ENCODE data around the gene MMP12.
"Not testable (repeated sequence)": the region's sequence is repeated elsewhere in the genome, so short reads cannot be mapped to it uniquely, and the experiment has no call there.

MMP12 gene

GRCh38 chr11:102911758-102912481, 37.1 kb upstream of the MMP12 start:
- Histone ChIP-seq H3K4me2 (ENCODE audit: low read length) (no peak overlapping the region), H3K9me2 (replicated peaks; ENCODE audit: control insufficient read depth, low read length) (no peaks in the 10 kb centered on the region), H3F3A (ENCODE audit: control insufficient read depth, insufficient read depth) (no peaks in the 10 kb centered on the region), H3K36me3 (ENCODE audit: control insufficient read depth, low read length) (no peaks in the 10 kb centered on the region), H3K4me1 (ENCODE audit: control insufficient read depth, low read length) (no peaks in the 10 kb centered on the region), H3K27me3 (ENCODE audit: control insufficient read depth, low read length) (no peaks in the 10 kb centered on the region), H3K9me3 (ENCODE audit: control insufficient read depth, insufficient read depth, low read length) (no peaks in the 10 kb centered on the region), H3K4me3 (ENCODE audit: low read length) (no peak overlapping the region), H3K27ac (ENCODE audit: low read depth, low read length) (no peak overlapping the region), H4K20me1 (ENCODE audit: control insufficient read depth, insufficient read depth, low read depth, low read length) (no peaks in the 10 kb centered on the region), H3K79me2 (ENCODE audit: control insufficient read depth, low read length) (no peaks in the 10 kb centered on the region)
- TF ChIP-seq EZH2phosphoT487 (IDR thresholded peaks at IDR 0.05; ENCODE audit: borderline replicate concordance, low read length) (no peak), CTCF (IDR thresholded peaks at IDR 0.05; ENCODE audit: low read depth, low read length, poor library complexity, severe bottlenecking) (no peak)

GRCh38 chr11:102905848-102906247, 31.1 kb upstream of the MMP12 start:
- not testable (repeated sequence) for H3F3A ChIP-seq (ENCODE audit: control insufficient read depth, insufficient read depth); H3K4me3 ChIP-seq (ENCODE audit: low read length); H3K9me3 ChIP-seq (ENCODE audit: control insufficient read depth, insufficient read depth, low read length); H3K27ac ChIP-seq (ENCODE audit: low read depth, low read length); H4K20me1 ChIP-seq (ENCODE audit: control insufficient read depth, insufficient read depth, low read depth, low read length); H3K4me1 ChIP-seq (ENCODE audit: control insufficient read depth, low read length); H3K27me3 ChIP-seq (ENCODE audit: control insufficient read depth, low read length); H3K36me3 ChIP-seq (ENCODE audit: control insufficient read depth, low read length); H3K4me2 ChIP-seq (ENCODE audit: low read length); H3K9me2 ChIP-seq (replicated peaks; ENCODE audit: control insufficient read depth, low read length); H3K79me2 ChIP-seq (ENCODE audit: control insufficient read depth, low read length)

- H3K9me2 ChIP-seq (replicated peaks; ENCODE audit: control insufficient read depth, low read length); H3K27me3 ChIP-seq (ENCODE audit: control insufficient read depth, low read length); H4K20me1 ChIP-seq (ENCODE audit: control insufficient read depth, insufficient read depth, low read depth, low read length); H3K4me2 ChIP-seq (ENCODE audit: low read length); H3K9me3 ChIP-seq (ENCODE audit: control insufficient read depth, insufficient read depth, low read length); H3K4me1 ChIP-seq (ENCODE audit: control insufficient read depth, low read length); H3K4me3 ChIP-seq (ENCODE audit: low read length); H3F3A ChIP-seq (ENCODE audit: control insufficient read depth, insufficient read depth); H3K79me2 ChIP-seq (ENCODE audit: control insufficient read depth, low read length); H3K36me3 ChIP-seq (ENCODE audit: control insufficient read depth, low read length); H3K27ac ChIP-seq (ENCODE audit: low read depth, low read length): not testable (repeated sequence)
These were observed 29.1 kb upstream of the MMP12 start for GRCh38 chr11:102903895-102904294.

GRCh38 chr11:102900346-102900745, 25.6 kb upstream of the MMP12 start:
- Histone ChIP-seq H3K27ac (ENCODE audit: low read depth, low read length) (no peak overlapping the region), H3K79me2 (ENCODE audit: control insufficient read depth, low read length) (no peaks in the 10 kb centered on the region), H3K36me3 (ENCODE audit: control insufficient read depth, low read length) (no peaks in the 10 kb centered on the region), H3K4me2 (ENCODE audit: low read length) (no peak overlapping the region), H3K4me3 (ENCODE audit: low read length) (no peak overlapping the region), H3K9me3 (ENCODE audit: control insufficient read depth, insufficient read depth, low read length) (no peaks in the 10 kb centered on the region), H3K9me2 (replicated peaks; ENCODE audit: control insufficient read depth, low read length) (no peaks in the 10 kb centered on the region), H3K27me3 (ENCODE audit: control insufficient read depth, low read length) (no peaks in the 10 kb centered on the region), H4K20me1 (ENCODE audit: control insufficient read depth, insufficient read depth, low read depth, low read length) (no peaks in the 10 kb centered on the region), H3F3A (ENCODE audit: control insufficient read depth, insufficient read depth) (no peaks in the 10 kb centered on the region), H3K4me1 (ENCODE audit: control insufficient read depth, low read length) (no peaks in the 10 kb centered on the region)
- no peak for TF ChIP-seq EZH2phosphoT487 (IDR thresholded peaks at IDR 0.05; ENCODE audit: borderline replicate concordance, low read length)
- no peak for TF ChIP-seq CTCF (IDR thresholded peaks at IDR 0.05; ENCODE audit: low read depth, low read length, poor library complexity, severe bottlenecking)

Measured in DOHH2 (cell line).